HG03045 (cell line): ENCODE data around the gene C19orf33.
"Not testable (repeated sequence)": the region's sequence is repeated elsewhere in the genome, so short reads cannot be mapped to it uniquely, and the experiment has no call there.

Source experiments
- ATAC-seq: cut with Tn5 transposase; IDR thresholded peaks from one replicate; pipeline ENCODE4 v1.9.1; 2021; ENCODE audit warnings: mild to moderate bottlenecking, moderate library complexity; ENCODE audit not compliant: unreplicated experiment

C19orf33 gene

DNA sequence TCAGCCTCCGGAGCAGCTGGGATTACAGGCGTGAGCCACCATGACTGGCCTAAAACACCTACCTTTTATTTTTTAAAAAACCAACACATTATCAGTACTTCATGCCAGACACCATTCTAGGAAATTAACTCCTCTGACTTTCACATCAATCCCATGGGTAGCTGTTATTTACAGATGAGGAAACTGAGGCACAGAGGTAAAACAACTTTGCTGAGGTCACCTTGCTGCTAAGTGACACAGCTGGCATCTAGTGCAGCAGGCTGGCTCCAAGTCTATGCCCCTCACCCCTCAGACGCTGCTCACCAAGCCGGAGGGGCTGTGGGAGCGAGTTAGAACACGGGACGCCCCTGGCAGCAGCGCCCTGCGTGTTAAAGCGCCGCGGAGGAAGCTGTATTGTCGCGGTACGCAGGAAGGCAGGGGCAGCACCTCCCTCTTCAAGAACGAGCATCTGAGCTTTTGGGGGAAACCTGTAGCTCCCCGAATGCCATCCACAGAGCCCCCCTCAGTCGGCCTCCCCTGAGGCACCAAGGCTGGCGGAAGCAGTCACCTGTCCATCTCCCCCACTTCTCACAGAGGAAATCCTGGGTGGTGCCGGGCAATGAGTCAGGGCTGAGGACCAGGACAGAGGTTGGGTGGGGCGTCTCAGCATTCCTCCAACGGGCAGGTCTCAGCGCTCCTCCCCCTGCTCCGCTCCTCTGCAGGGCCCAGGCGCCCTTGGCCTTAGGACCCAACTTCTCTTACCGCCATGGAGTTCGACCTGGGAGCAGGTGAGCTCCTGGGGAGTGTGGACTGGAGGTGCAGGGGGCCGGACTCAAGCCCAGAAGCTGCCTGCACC is at the start of gene C19orf33:
Gene C19orf33, plus strand, starts transcription at position 735 of the 835 bp plus-strand sequence. Its CDS starts 11 bp downstream, at position 746.
- ATAC-seq = no peak

- ATAC-seq = no peak
Observed at GRCh38 chr19:38255383-38256014, 48.6 kb upstream of the C19orf33 start.

DNA sequence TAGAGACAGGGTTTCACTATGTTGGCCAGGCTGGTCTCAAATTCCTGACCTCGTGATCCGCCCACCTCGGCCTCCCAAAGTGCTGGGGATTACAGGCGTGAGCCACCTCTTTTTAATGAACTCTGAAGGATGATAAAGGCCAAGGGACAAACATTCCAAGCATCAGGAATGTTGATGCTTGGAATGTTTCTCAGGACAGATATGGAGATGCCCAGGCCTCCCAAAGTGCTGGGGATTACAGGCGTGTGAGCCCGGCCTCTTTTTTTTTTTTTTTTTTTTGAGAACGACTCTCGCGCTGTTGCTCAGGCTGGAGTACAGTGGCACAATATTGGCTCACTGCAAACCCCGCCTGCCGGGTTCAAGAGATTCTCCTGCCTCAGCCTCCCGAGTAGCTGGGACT is 42.1 kb upstream of the C19orf33 start:
- ATAC-seq = not testable (repeated sequence)

DNA sequence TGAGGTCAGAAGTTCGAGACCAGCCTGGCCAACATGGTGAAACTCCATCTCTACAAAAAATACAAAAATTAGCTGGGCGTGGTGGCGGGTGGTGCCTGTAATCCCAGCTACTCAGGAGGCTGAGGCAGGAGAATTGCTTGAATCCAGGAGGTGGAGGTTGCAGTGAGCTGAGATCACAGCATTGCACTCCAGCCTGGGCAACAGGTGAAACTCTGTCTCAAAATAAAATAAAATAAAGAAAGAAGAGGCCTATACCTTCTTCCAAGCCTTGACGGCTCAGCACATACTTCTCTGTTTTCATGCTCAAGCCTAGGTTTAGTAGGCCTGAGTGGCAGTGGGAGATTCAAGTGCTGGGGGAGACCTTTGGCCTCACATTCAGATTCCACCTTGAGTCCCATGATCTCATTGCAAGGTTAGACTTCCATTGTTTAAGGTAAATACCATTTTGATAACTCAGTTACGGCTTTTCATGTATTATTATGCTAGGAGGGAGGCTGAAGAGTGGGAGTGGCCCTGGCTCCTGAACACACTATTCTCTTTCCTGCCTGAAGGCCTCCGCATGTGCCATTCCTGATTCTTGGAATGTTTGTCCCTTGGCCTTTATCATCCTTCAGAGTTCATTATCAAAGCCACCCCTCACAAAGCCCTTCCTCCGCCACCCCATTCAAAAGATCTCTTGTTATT is 41.3 kb upstream of the C19orf33 start:
- no peak for ATAC-seq

DNA sequence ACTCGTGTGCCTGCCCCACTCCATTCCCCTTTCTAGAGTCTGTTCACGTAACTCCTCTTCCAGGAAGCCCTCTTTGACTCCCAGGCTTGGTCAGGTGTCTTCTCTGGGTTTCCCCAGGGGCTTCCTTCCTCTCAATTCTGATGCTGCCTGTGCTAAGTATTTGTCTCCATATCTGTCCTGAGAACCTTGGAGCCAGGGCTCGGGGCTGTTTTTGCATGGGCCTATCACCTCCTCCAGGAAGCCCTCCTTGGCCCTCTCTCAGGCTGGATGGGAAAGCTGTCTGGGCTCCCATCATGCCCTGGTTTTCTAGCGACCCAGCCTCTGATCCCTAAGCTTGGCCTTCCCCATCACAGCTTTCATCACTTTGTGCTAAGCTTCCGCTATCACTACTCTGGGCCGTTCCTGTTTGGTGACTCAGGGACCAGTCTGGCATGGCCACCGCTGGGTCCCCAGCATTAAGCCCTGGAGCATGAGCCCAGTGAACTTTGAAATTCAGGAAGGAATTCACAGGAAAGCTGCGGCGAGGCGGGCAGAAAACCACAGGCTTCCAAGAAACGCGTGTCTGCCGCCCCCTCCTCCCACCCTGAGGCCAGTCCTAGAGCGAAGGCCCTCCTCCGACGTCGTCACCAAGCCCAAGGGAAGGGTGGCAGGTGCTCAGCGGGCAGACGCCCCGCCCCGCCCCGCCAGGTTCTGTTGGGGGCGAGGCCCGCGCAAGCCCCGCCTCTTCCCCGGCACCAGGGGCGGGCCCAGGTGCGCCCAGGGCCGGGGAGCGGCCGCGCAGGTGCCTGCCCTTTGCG is 40.2 kb upstream of the C19orf33 start:
- ATAC-seq = no peak

- no peak for ATAC-seq
Observed at GRCh38 chr19:38264486-38265212, 39.4 kb upstream of the C19orf33 start, which contains the start of gene SPINT2. Gene SPINT2 (plus strand): TSS chr19:38264573. CDS start chr19:38264893, 320 bp downstream.

DNA sequence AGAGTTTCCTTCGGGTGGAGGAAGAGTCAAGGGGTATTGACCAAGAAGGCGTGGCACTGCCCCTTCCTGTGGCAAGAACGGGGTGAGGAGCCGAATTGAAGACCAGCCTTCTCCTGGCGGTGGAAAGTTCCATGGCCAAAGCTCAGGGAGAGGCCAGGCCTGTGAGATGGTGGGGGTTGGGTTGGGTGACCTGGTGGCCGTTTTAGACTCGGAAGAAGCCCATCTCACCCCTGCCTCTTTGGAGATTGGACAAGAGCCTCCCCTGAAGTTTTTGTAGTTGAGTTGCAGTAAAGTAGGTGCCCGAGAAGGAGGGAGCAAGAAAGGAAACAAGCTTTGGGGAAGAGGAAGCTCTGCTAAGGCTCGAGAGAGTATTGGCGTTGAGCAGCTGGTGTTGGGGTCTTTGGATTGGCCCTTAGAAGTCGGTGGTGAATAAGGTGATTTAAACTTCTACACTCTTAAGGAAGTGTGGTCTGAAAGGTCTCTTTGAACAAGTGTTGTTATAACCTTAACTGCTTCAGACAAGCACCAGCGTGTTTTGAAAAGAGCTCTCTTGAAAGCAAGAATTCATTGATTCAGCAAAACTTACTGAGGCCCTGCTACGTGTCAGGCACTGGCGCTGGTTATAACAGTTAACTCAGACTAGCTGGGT is 38.7 kb upstream of the C19orf33 start:
- ATAC-seq = no peak

- no peak for ATAC-seq
Observed at GRCh38 chr19:38265921-38266429, 38.1 kb upstream of the C19orf33 start.

- ATAC-seq = no peak
Observed at GRCh38 chr19:38266981-38267597, 37.0 kb upstream of the C19orf33 start.

DNA sequence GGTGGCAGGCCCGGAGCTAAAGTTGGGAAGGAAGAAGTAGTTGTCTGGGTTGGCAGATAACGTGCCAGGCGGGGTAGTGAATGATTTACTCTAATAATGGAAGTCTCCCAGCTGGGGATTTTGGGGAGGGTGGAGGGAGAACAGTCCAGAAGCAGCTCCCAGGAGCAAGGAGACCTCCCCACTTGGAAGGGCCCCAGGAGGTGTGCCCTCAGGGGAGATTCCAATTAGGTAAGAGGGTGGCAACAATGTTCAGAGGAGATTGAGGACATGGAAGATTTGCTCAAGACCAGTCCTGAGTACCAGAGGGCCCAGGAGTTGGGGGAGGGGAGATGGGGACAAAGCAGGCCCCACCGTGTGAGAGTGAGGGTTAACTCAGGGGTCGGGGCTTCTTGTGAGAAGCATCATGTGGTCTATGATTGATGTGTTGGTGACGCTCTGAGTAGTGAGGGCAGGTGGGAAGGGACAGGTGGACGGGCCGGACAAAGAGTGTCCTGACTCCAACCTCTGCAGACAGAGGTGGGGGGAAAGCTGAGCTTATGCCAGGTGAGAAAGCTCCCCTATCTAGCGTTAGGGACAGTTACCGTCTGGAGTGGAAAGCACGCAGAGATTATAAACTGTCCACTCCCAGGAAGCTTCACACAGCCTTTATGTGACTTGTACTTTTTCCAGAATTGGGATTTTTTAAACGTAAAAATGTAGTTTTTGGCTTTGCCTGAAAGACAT is 36.1 kb upstream of the C19orf33 start:
- ATAC-seq = no peak

DNA sequence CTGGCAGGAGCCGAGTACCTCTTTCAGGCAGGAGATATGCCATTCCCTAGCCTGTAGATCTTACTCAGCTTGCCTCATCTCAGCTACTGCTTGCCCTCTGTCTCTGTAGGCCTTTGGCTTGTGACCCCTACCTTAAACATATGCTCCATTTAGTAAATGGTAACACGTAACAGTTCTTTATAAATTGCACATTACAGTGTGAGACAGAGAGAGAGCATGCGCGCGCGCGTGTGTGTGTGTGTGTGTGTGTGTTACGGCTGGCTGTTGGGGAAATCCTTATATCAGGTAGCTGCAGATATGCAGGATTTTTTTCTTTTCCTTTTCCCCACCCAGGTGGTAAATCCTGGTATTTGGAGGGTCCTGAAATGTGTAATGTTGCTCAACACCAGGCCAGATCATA is 35.5 kb upstream of the C19orf33 start:
- no peak for ATAC-seq

GRCh38 chr19:38270587-38271167 is 33.4 kb upstream of the C19orf33 start:
- no peak for ATAC-seq

GRCh38 chr19:38273499-38273898 is 30.6 kb upstream of the C19orf33 start:
- no peak for ATAC-seq

- no peak for ATAC-seq
Observed at GRCh38 chr19:38274739-38275138, 29.3 kb upstream of the C19orf33 start.

DNA sequence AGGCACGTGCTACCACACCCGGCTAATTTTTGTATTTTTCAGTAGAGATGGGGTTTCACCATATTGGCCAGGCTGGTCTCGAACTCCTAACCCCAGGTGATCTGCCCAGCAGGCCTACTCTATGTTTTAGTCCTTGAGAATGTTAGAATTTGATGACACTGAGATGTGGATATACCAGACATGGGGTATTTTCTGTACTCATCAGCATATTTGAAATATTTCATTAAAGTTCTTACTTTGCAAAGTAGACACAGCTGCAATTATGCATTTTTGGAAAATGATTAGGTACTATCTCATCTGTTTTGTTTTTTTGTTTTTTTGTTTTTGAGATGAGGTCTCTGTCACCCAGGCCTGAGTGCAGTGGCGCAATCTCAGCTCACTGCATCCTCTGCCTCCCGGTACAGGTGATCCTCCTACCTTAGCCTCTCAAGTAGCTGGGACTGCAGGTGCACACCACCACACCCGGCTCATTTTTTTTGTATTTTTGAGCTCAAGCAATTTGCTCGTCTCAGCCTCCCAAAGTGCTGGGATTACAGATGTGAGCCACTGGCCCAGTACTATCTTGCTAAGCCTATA is 27.0 kb upstream of the C19orf33 start:
- no peak for ATAC-seq

GRCh38 chr19:38277549-38277948 is 26.5 kb upstream of the C19orf33 start:
- no peak for ATAC-seq

DNA sequence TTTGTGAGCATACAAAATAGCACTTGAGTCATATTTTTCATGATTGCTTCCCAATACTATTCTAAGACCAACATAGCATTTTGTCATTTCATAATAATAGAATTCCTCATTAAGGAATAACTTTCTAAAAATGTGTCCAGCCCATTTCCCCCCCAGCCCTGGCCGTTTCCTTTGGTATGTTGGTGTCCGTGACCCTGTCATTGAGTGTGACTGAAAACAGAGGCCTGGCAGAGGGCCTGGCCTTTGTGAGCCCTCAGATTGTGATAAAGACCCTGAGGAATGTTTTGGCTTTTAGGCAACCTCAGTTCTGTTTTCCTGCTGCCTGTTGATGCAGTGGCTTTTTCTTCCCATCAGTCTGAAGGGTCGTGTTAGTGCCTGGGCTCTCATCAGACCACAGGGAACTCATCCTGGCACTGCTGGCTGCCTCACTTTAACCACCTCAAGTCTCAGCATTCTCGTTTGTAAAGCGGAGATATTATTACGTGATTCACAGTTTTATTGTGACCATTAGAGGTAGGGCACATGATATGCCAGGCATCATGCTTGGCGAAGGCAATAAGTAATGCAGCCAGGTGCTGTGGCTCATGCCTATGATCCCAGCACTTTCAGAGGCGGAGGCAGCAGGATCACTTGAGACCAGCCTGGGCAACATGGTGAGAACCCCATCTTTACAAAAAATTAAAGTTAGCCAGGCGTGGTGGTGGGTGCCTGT is 25.9 kb upstream of the C19orf33 start:
- no peak for ATAC-seq
